Dendritic cell treated with granulocyte-macrophage colony-stimulating factor and Interleukin-4, amounts not matched to agents 40 ng/mL and 50 ng/mL, for 4 days (primary cell): ENCODE results near the gene CYTH1.
A peak's percentile ranks its signal among the peaks of the same experiment; 100 is the strongest.

Source experiments
- H3K27ac Mint-ChIP-seq: one replicate; pipeline ENCODE4 v1.8.0; 2022; ENCODE audit warnings: mild to moderate bottlenecking, mixed read lengths
- H3K27me3 Mint-ChIP-seq: one replicate; pipeline ENCODE4 v1.8.0; 2022; ENCODE audit warnings: mild to moderate bottlenecking, mixed read lengths
- H3K36me3 Mint-ChIP-seq: one replicate; pipeline ENCODE4 v1.8.0; 2022; ENCODE audit warnings: low read depth, mixed read lengths
- H3K4me1 Mint-ChIP-seq: one replicate; pipeline ENCODE4 v1.8.0; 2022; ENCODE audit warnings: low read depth, mixed read lengths
- H3K4me3 Mint-ChIP-seq: one replicate; pipeline ENCODE4 v1.8.0; 2022; ENCODE audit warnings: mild to moderate bottlenecking, moderate library complexity, mixed read lengths
- H3K9me3 Mint-ChIP-seq: one replicate; pipeline ENCODE4 v1.8.0; 2022; ENCODE audit warnings: mixed read lengths
- intact Hi-C: fragments of 100-400 bp; cut with micrococcal nuclease; formaldehyde crosslinking; loops from one replicate; pipeline ENCODE4 v1.15.0; 2022

Gene CYTH1

GRCh38 chr17:78798695-78799559 lies 16.9 kb upstream of the CYTH1 start:
- intact Hi-C loops: loop anchor here (1.0 kb wide), 1 partner anchor 302 kb away; no protein-coding TSS in a partner anchor
- Mint-ChIP-seq H3K27ac (peak overlapping the region; percentile 9), H3K36me3 (peaks cover 99% of the 10 kb centered on the region), H3K9me3 (no peaks in the 10 kb centered on the region), H3K4me3 (no peak overlapping the region), H3K4me1 (peaks cover 25% of the 10 kb centered on the region), H3K27me3 (no peaks in the 10 kb centered on the region)

GRCh38 chr17:78797691-78798585 lies 15.9 kb upstream of the CYTH1 start:
- intact Hi-C loops: no loop called here
- H3K27ac Mint-ChIP-seq: no peak overlapping the region
- H3K4me1 Mint-ChIP-seq: peaks cover 19% of the 10 kb centered on the region
- H3K36me3 Mint-ChIP-seq: peaks cover 99% of the 10 kb centered on the region
- no peaks in the 10 kb centered on the region for H3K9me3 Mint-ChIP-seq
- no peak overlapping the region for H3K4me3 Mint-ChIP-seq
- H3K27me3 Mint-ChIP-seq: no peaks in the 10 kb centered on the region

GRCh38 chr17:78797213-78797612 lies 15.1 kb upstream of the CYTH1 start:
- H3K9me3 Mint-ChIP-seq: no peaks in the 10 kb centered on the region
- H3K27me3 Mint-ChIP-seq: no peaks in the 10 kb centered on the region
- intact Hi-C loops: no loop called here
- H3K4me1 Mint-ChIP-seq: peaks cover 20% of the 10 kb centered on the region
- H3K4me3 Mint-ChIP-seq: no peak overlapping the region
- H3K36me3 Mint-ChIP-seq: peaks cover 97% of the 10 kb centered on the region
- H3K27ac Mint-ChIP-seq: no peak overlapping the region

- Mint-ChIP-seq H3K27me3 (no peaks in the 10 kb centered on the region), H3K4me3 (no peak overlapping the region), H3K9me3 (no peaks in the 10 kb centered on the region), H3K27ac (no peak overlapping the region), H3K36me3 (peaks cover 97% of the 10 kb centered on the region), H3K4me1 (peaks cover 27% of the 10 kb centered on the region)
- intact Hi-C loops: no loop called here
Measured at GRCh38 chr17:78796517-78796900, 14.4 kb upstream of the CYTH1 start.

GRCh38 chr17:78795861-78796516 lies 13.9 kb upstream of the CYTH1 start:
- Mint-ChIP-seq H3K9me3 (no peaks in the 10 kb centered on the region), H3K4me1 (peaks cover 29% of the 10 kb centered on the region), H3K27ac (no peak overlapping the region), H3K27me3 (no peaks in the 10 kb centered on the region), H3K4me3 (no peak overlapping the region), H3K36me3 (peaks cover 95% of the 10 kb centered on the region)
- intact Hi-C loops: no loop called here

GRCh38 chr17:78794864-78795640 lies 13.0 kb upstream of the CYTH1 start:
- no peaks in the 10 kb centered on the region for H3K9me3 Mint-ChIP-seq
- peaks cover 30% of the 10 kb centered on the region for H3K4me1 Mint-ChIP-seq
- no peak overlapping the region for H3K4me3 Mint-ChIP-seq
- H3K27ac Mint-ChIP-seq: no peak overlapping the region
- intact Hi-C loops: no loop called here
- no peaks in the 10 kb centered on the region for H3K27me3 Mint-ChIP-seq
- peaks cover 86% of the 10 kb centered on the region for H3K36me3 Mint-ChIP-seq

- Mint-ChIP-seq H3K27ac (no peak overlapping the region), H3K4me1 (peaks cover 34% of the 10 kb centered on the region), H3K27me3 (no peaks in the 10 kb centered on the region), H3K4me3 (no peak overlapping the region), H3K9me3 (no peaks in the 10 kb centered on the region), H3K36me3 (peaks cover 80% of the 10 kb centered on the region)
- intact Hi-C loops: no loop called here
Measured at GRCh38 chr17:78794399-78794798, 12.3 kb upstream of the CYTH1 start.

GRCh38 chr17:78793968-78794367 lies 11.9 kb upstream of the CYTH1 start:
- Mint-ChIP-seq H3K4me1 (peaks cover 33% of the 10 kb centered on the region), H3K9me3 (no peaks in the 10 kb centered on the region), H3K27ac (no peak overlapping the region), H3K27me3 (no peaks in the 10 kb centered on the region), H3K4me3 (no peak overlapping the region), H3K36me3 (peaks cover 75% of the 10 kb centered on the region)
- intact Hi-C loops: no loop called here

GRCh38 chr17:78793415-78793814 lies 11.3 kb upstream of the CYTH1 start:
- Mint-ChIP-seq H3K27ac (no peak overlapping the region), H3K4me3 (no peak overlapping the region), H3K36me3 (peaks cover 73% of the 10 kb centered on the region), H3K27me3 (no peaks in the 10 kb centered on the region), H3K9me3 (no peaks in the 10 kb centered on the region), H3K4me1 (peaks cover 31% of the 10 kb centered on the region)
- intact Hi-C loops: no loop called here

GRCh38 chr17:78791840-78792709 lies 10.0 kb upstream of the CYTH1 start:
- H3K27me3 Mint-ChIP-seq: no peaks in the 10 kb centered on the region
- H3K36me3 Mint-ChIP-seq: peaks cover 69% of the 10 kb centered on the region
- intact Hi-C loops: no loop called here
- H3K9me3 Mint-ChIP-seq: no peaks in the 10 kb centered on the region
- H3K27ac Mint-ChIP-seq: peak overlapping the region; percentile 25
- no peak overlapping the region for H3K4me3 Mint-ChIP-seq
- H3K4me1 Mint-ChIP-seq: peaks cover 34% of the 10 kb centered on the region

GRCh38 chr17:78790552-78790951 lies 8.5 kb upstream of the CYTH1 start:
- intact Hi-C loops: no loop called here
- peak overlapping the region; percentile 77 for H3K27ac Mint-ChIP-seq
- no peaks in the 10 kb centered on the region for H3K27me3 Mint-ChIP-seq
- peaks cover 53% of the 10 kb centered on the region for H3K36me3 Mint-ChIP-seq
- H3K9me3 Mint-ChIP-seq: no peaks in the 10 kb centered on the region
- peaks cover 34% of the 10 kb centered on the region for H3K4me1 Mint-ChIP-seq
- no peak overlapping the region for H3K4me3 Mint-ChIP-seq

GRCh38 chr17:78789663-78790181 lies 7.6 kb upstream of the CYTH1 start:
- Mint-ChIP-seq H3K4me3 (no peak overlapping the region), H3K4me1 (peaks cover 39% of the 10 kb centered on the region), H3K27me3 (no peaks in the 10 kb centered on the region), H3K9me3 (no peaks in the 10 kb centered on the region), H3K27ac (peak overlapping the region; percentile 77), H3K36me3 (peaks cover 45% of the 10 kb centered on the region)
- intact Hi-C loops: no loop called here
